HCT116 (cell line): Measurements from ENCODE around the gene NR1H3. TPM values are rescaled to one million over a fixed set of nuclear protein-coding genes. Genes with fewer than 3 reads are reported as not detected.

Source experiments
- ATAC-seq: fragments of 200-7000 bp; cut with Tn5 transposase; 2 replicates; pipeline ENCODE4 v1.9.1; 2020; ENCODE audit warnings: mild to moderate bottlenecking, moderate library complexity
- BruUV-seq: library from RNA; stranded (reverse); fragments of 400-500 nt; replicated peaks from 2 replicates; lab custom pipeline; 2021; lab: Mats Ljungman, UMichigan
- CTCF ChIA-PET: fragments of 300-600 bp; sonication (Branson Sonifier 250); formaldehyde crosslinking; loops from one replicate; lab custom pipeline; 2021; ENCODE audit warnings: antibody characterized with exemption; lab: Charles Lee
- POLR2A ChIA-PET: fragments of 300-600, 350-600 bp; sonication (Branson Sonifier 250); formaldehyde crosslinking; loops from one replicate; lab custom pipeline; 2021; ENCODE audit warnings: antibody characterized with exemption; lab: Charles Lee
- RAD21 ChIA-PET, 2 experiments: fragments of 300-600 bp; sonication (Branson Sonifier 250); formaldehyde crosslinking; loops; one replicate each; lab custom pipeline; 2023; ENCODE audit warnings: low total read pairs in 2 of 2; ENCODE audit not compliant: uncharacterized antibody in 2 of 2, unreplicated experiment in 2 of 2, low non-redundant PET in 1 of 2; lab: Charles Lee
- DNase-seq: peaks from one replicate; pipeline ENCODE4 v3.0.0-alpha.2; 2010; ENCODE audit warnings: low read depth, low spot score
- H2AFZ ChIP-seq: fragments of 200-600 bp; shearing (Covaris generic), sonication (generic); 2 replicates; pipeline ENCODE4 v1.6.1; 2017; ENCODE audit warnings: low read depth, mixed run types, mixed read lengths, antibody characterized with exemption, low read length; ENCODE audit not compliant: poor library complexity, severe bottlenecking
- H3K27ac ChIP-seq: 2 replicates; pipeline ENCODE4 v1.5.1; 2012; ENCODE audit warnings: low read depth, low read length
- H3K27me3 ChIP-seq: fragments of 200-600 bp; sonication (generic); 2 replicates; pipeline ENCODE4 v1.6.1; 2016; ENCODE audit warnings: mixed run types, low read length, mixed read lengths; ENCODE audit not compliant: insufficient read depth
- H3K36me3 ChIP-seq, 2 experiments: fragments of 200-500 bp in 1 of 2; fragments of 200-600 bp in 1 of 2; sonication (Bioruptor generic) in 1 of 2; sonication (generic) in 1 of 2; 2 replicates each; pipeline versions ENCODE4 v1.5.1 to v1.6.1; 2014 to 2016; ENCODE audit warnings: low read length in 2 of 2, inconsistent platforms in 1 of 2, mixed read lengths in 1 of 2, mixed run types in 1 of 2; ENCODE audit not compliant: insufficient read depth in 2 of 2, control insufficient read depth in 1 of 2
- H3K4me1 ChIP-seq, 2 experiments: fragments of 200-600 bp in 1 of 2; sonication (generic) in 1 of 2; 2 replicates each; pipeline versions ENCODE4 v1.5.1 to v1.6.1; 2012 to 2017; ENCODE audit warnings: low read length in 2 of 2, inconsistent platforms in 1 of 2, mild to moderate bottlenecking in 1 of 2, mixed read lengths in 1 of 2, mixed run types in 1 of 2, moderate library complexity in 1 of 2; ENCODE audit not compliant: insufficient read depth in 2 of 2, control insufficient read depth in 1 of 2
- H3K4me2 ChIP-seq: fragments of 200-600 bp; sonication (generic); 2 replicates; pipeline ENCODE4 v1.6.1; 2017; ENCODE audit warnings: mixed run types, low read length, mixed read lengths
- H3K4me3 ChIP-seq, 2 experiments: fragments of 200-600 bp in 1 of 2; sonication (generic) in 1 of 2; replicated peaks in 1 of 2; 2 replicates each; pipeline ENCODE4 v1.5.1; 2011 to 2016; ENCODE audit warnings: low read length in 2 of 2, control low read depth in 1 of 2, low read depth in 1 of 2, mild to moderate bottlenecking in 1 of 2, mixed read lengths in 1 of 2, mixed run types in 1 of 2
- H3K79me2 ChIP-seq: fragments of 200-600 bp; sonication (generic); 2 replicates; pipeline ENCODE4 v1.6.1; 2017; ENCODE audit warnings: mild to moderate bottlenecking, mixed run types, low read length, moderate library complexity, mixed read lengths; ENCODE audit not compliant: insufficient read depth
- H3K9ac ChIP-seq: fragments of 200-600 bp; sonication (generic); 2 replicates; pipeline ENCODE4 v1.6.1; 2016; ENCODE audit warnings: low read length, mixed read lengths
- H3K9me2 ChIP-seq: fragments of 200-600 bp; sonication (generic), shearing (Covaris generic); 2 replicates; pipeline ENCODE4 v1.6.1; 2017; ENCODE audit warnings: mixed run types, mild to moderate bottlenecking, moderate library complexity; ENCODE audit not compliant: insufficient read depth
- H3K9me3 ChIP-seq, 2 experiments: fragments of 200-500 bp in 1 of 2; fragments of 200-600 bp in 1 of 2; sonication (Bioruptor generic) in 1 of 2; sonication (generic) in 1 of 2; 2 replicates each; pipeline ENCODE4 v1.6.1; 2014 to 2017; ENCODE audit warnings: low read length in 2 of 2, mixed read lengths in 2 of 2, inconsistent platforms in 1 of 2, low read depth in 1 of 2, mild to moderate bottlenecking in 1 of 2, mixed run types in 1 of 2, moderate library complexity in 1 of 2; ENCODE audit not compliant: control insufficient read depth in 1 of 2, insufficient read depth in 1 of 2
- H4K20me1 ChIP-seq: fragments of 200-600 bp; sonication (generic), shearing (Covaris generic); 2 replicates; pipeline ENCODE4 v1.6.1; 2017; ENCODE audit warnings: mixed run types, mild to moderate bottlenecking, moderate library complexity; ENCODE audit not compliant: insufficient read depth
- CEBPB ChIP-seq: IDR thresholded peaks from 2 replicates; pipeline ENCODE4 v1.6.1; 2012; ENCODE audit warnings: low read depth
- EGR1 ChIP-seq: IDR thresholded peaks from 2 replicates; pipeline ENCODE4 v1.6.1; 2012; ENCODE audit warnings: low read depth
- ELF1 ChIP-seq: IDR thresholded peaks from 2 replicates; pipeline ENCODE4 v1.6.1; 2012; ENCODE audit warnings: low read depth, borderline replicate concordance
- EZH2 ChIP-seq: fragments of 200-600 bp; sonication (generic); IDR thresholded peaks from 2 replicates; pipeline ENCODE4 v1.6.1; 2017; ENCODE audit warnings: antibody characterized with exemption, mixed run types
- JUND ChIP-seq: IDR thresholded peaks from 2 replicates; pipeline ENCODE4 v1.6.1; 2012
- POLR2AphosphoS5 ChIP-seq: IDR thresholded peaks from 2 replicates; pipeline ENCODE4 v1.6.1; 2011; ENCODE audit warnings: mild to moderate bottlenecking, low read depth, low read length, moderate library complexity
- SP1 ChIP-seq: IDR thresholded peaks from 2 replicates; pipeline ENCODE4 v1.6.1; 2012; ENCODE audit warnings: low read depth
- TCF7L2 ChIP-seq: IDR thresholded peaks from 2 replicates; pipeline ENCODE4 v1.7.0; 2011; ENCODE audit warnings: borderline replicate concordance, inconsistent platforms; ENCODE audit not compliant: insufficient read depth, insufficient read length; ENCODE audit errors: extremely low read depth
- ZFX ChIP-seq: fragments of 450-650 bp; IDR thresholded peaks from 2 replicates; pipeline ENCODE4 v1.6.1; 2017
- intact Hi-C: fragments of 100-400 bp; cut with micrococcal nuclease; formaldehyde crosslinking; loops from 2 replicates; pipeline ENCODE4 v1.10.0; 2022
- total RNA-seq: library from RNA; stranded (reverse); gene quantifications from one replicate; pipeline ENCODE4 v1.2.1, GENCODE V29; 2021; ENCODE audit not compliant: unreplicated experiment
- TF ChIP-seq, protein P1 (sequence below): IDR thresholded peaks from 2 replicates; pipeline ENCODE4 v1.6.1; 2012; ENCODE audit warnings: low read depth

The NR1H3 gene
- total RNA-seq, 1 experiment from 2014 or later, result 23.5 TPM

DNA sequence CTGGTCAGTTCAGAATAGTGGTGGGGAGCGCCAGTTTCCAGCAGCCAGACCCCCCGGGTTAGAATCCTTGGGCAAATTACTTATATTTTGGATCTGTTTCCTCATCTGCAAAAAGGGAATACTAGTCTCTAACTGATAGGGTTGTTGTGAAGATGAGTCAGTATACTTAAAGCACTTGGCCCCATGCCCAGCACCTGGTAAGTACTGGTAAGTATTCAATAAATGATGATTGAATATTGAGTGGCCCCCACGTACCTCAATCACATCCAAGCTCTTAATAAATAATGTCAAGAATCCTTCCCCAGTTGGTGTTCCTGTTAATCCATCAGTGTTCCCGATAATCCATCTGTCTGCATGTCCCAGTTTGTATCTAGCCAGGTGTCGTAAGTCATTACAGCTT, 21.3 kb upstream of the NR1H3 start:
- ATAC-seq, result no peak
- Histone ChIP-seq H3K79me2 (no peaks in the 10 kb centered on the region), H3K4me2 (no peak overlapping the region), H3K27me3 (no peaks in the 10 kb centered on the region), H3K36me3 (peaks cover 12 to 22% of the 10 kb centered on the region in 2 experiments; a peak in 3 of 4 replicates), H3K4me3 (no peak overlapping the region), H3K9ac (no peak overlapping the region), H3K9me2 (no peaks in the 10 kb centered on the region), H3K4me1 (peaks cover 0 to 8% of the 10 kb centered on the region in 2 experiments; a peak in 1 of 4 replicates), H3K9me3 (no peaks in the 10 kb centered on the region), H3K27ac (no peak overlapping the region), H4K20me1 (no peaks in the 10 kb centered on the region), H2AFZ (no peak overlapping the region)
- TF ChIP-seq JUND, result no peak
- TF ChIP-seq, protein P1, sequence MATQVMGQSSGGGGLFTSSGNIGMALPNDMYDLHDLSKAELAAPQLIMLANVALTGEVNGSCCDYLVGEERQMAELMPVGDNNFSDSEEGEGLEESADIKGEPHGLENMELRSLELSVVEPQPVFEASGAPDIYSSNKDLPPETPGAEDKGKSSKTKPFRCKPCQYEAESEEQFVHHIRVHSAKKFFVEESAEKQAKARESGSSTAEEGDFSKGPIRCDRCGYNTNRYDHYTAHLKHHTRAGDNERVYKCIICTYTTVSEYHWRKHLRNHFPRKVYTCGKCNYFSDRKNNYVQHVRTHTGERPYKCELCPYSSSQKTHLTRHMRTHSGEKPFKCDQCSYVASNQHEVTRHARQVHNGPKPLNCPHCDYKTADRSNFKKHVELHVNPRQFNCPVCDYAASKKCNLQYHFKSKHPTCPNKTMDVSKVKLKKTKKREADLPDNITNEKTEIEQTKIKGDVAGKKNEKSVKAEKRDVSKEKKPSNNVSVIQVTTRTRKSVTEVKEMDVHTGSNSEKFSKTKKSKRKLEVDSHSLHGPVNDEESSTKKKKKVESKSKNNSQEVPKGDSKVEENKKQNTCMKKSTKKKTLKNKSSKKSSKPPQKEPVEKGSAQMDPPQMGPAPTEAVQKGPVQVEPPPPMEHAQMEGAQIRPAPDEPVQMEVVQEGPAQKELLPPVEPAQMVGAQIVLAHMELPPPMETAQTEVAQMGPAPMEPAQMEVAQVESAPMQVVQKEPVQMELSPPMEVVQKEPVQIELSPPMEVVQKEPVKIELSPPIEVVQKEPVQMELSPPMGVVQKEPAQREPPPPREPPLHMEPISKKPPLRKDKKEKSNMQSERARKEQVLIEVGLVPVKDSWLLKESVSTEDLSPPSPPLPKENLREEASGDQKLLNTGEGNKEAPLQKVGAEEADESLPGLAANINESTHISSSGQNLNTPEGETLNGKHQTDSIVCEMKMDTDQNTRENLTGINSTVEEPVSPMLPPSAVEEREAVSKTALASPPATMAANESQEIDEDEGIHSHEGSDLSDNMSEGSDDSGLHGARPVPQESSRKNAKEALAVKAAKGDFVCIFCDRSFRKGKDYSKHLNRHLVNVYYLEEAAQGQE, result no peak
- TF ChIP-seq ELF1, result no peak
- TF ChIP-seq CEBPB, result no peak
- TF ChIP-seq POLR2AphosphoS5, result no peak
- TF ChIP-seq SP1, result no peak
- no peak for TF ChIP-seq TCF7L2
- TF ChIP-seq ZFX, result no peak
- TF ChIP-seq EZH2, result no peak
- TF ChIP-seq EGR1, result no peak
- RAD21 ChIA-PET, result no interaction called here
- TSS peak; percentile 18 for BruUV-seq
- DNase-seq, result no peak
- POLR2A ChIA-PET, result interaction anchor here (0.8 to 0.9 kb wide), 2 partner anchors 12 to 22 kb away, joined by 3 read pairs; partner anchors contain the start of genes ACP2 and DDB2
- intact Hi-C loops, result no loop called here
- CTCF ChIA-PET, result interaction anchor here (1.5 kb wide), 1 partner anchor 119 kb away, joined by 5 read pairs; no protein-coding TSS in a partner anchor
